Lower leg skin (tissue), 3 donors: ENCODE measurements around the gene DMBT1.

Source experiments
- CTCF ChIP-seq, 3 donors: fragments of 450-650 bp; IDR thresholded peaks; one replicate each; pipeline ENCODE4 v1.5.1; 2016; ENCODE audit warnings: antibody characterized with exemption in 3 of 3, mild to moderate bottlenecking in 3 of 3, moderate library complexity in 2 of 3
- POLR2A ChIP-seq, 2 donors: fragments of 450-650 bp; IDR thresholded peaks; one replicate each; pipeline ENCODE4 v1.6.1; 2016 to 2017; ENCODE audit warnings: antibody characterized with exemption in 2 of 2, mild to moderate bottlenecking in 1 of 2, moderate library complexity in 1 of 2

- TF ChIP-seq POLR2A (IDR thresholded peaks at IDR 0.05) (no peak), CTCF (IDR thresholded peaks at IDR 0.05) (no peak)
Observed at GRCh38 chr10:122560279-122560804, at the start of gene DMBT1.
